HUES48 (cell line): ENCODE data around the gene ATP1A3.

Source experiments
- H3K27ac ChIP-seq: one replicate; pipeline ENCODE4 v1.7.0; 2013; ENCODE audit warnings: low read depth, low read length, inconsistent platforms
- H3K27me3 ChIP-seq: 2 replicates; pipeline ENCODE4 v1.6.1; 2013; ENCODE audit warnings: mild to moderate bottlenecking, low read length; ENCODE audit not compliant: control insufficient read depth, insufficient read depth
- H3K36me3 ChIP-seq: 2 replicates; pipeline ENCODE4 v1.6.1; 2013; ENCODE audit warnings: low read length; ENCODE audit not compliant: control insufficient read depth, insufficient read depth
- H3K4me1 ChIP-seq: 2 replicates; pipeline ENCODE4 v1.6.1; 2013; ENCODE audit warnings: mild to moderate bottlenecking, low read length; ENCODE audit not compliant: control insufficient read depth, insufficient read depth
- H3K4me3 ChIP-seq: 2 replicates; pipeline ENCODE4 v1.5.1; 2013; ENCODE audit warnings: mild to moderate bottlenecking, low read depth, low read length
- H3K9ac ChIP-seq: 2 replicates; pipeline ENCODE4 v1.6.1; 2013; ENCODE audit warnings: mild to moderate bottlenecking, low read depth, low read length, moderate library complexity
- H3K9me3 ChIP-seq: 2 replicates; pipeline ENCODE4 v1.6.1; 2013; ENCODE audit warnings: low read length; ENCODE audit not compliant: control insufficient read depth, insufficient read depth

The ATP1A3 gene

GRCh38 chr19:42006569-42006968 lies 12.5 kb upstream of the ATP1A3 start:
- no peak overlapping the region for H3K9ac ChIP-seq
- no peaks in the 10 kb centered on the region for H3K27me3 ChIP-seq
- no peaks in the 10 kb centered on the region for H3K9me3 ChIP-seq
- no peak overlapping the region for H3K4me3 ChIP-seq
- 0 out of 2 replicates have a peak, but pooled peaks cover 14% of the 10 kb centered on the region for H3K36me3 ChIP-seq
- no peaks in the 10 kb centered on the region for H3K4me1 ChIP-seq
- H3K27ac ChIP-seq = no peak overlapping the region

GRCh38 chr19:42005504-42005903 lies 11.5 kb upstream of the ATP1A3 start:
- Histone ChIP-seq H3K9me3 (no peaks in the 10 kb centered on the region), H3K27ac (no peak overlapping the region), H3K9ac (no peak overlapping the region), H3K4me1 (no peaks in the 10 kb centered on the region), H3K36me3 (0 out of 2 replicates have a peak, but pooled peaks cover 14% of the 10 kb centered on the region), H3K27me3 (peaks cover 6% of the 10 kb centered on the region), H3K4me3 (no peak overlapping the region)

GRCh38 chr19:42003506-42004294 lies 9.7 kb upstream of the ATP1A3 start:
- 0 out of 2 replicates have a peak, but pooled peaks cover 14% of the 10 kb centered on the region for H3K36me3 ChIP-seq
- no peak overlapping the region for H3K27ac ChIP-seq
- H3K4me1 ChIP-seq = 0 out of 2 replicates have a peak, but pooled peaks cover 3% of the 10 kb centered on the region
- no peaks in the 10 kb centered on the region for H3K9me3 ChIP-seq
- no peak overlapping the region for H3K4me3 ChIP-seq
- H3K9ac ChIP-seq = no peak overlapping the region
- peaks cover 22% of the 10 kb centered on the region for H3K27me3 ChIP-seq

- Histone ChIP-seq H3K27me3 (peaks cover 56% of the 10 kb centered on the region), H3K4me1 (peaks cover 8% of the 10 kb centered on the region; the same call in 1 of the 2 replicates), H3K4me3 (no peak overlapping the region), H3K36me3 (no peaks in the 10 kb centered on the region), H3K27ac (no peak overlapping the region), H3K9ac (no peak overlapping the region), H3K9me3 (no peaks in the 10 kb centered on the region)
Measured at GRCh38 chr19:41999878-42000208, 5.8 kb upstream of the ATP1A3 start.

- H3K27ac ChIP-seq = no peak overlapping the region
- peak overlapping the region; percentile 34; the same call in 1 of the 2 replicates for H3K4me3 ChIP-seq
- no peaks in the 10 kb centered on the region for H3K36me3 ChIP-seq
- no peak overlapping the region for H3K9ac ChIP-seq
- peaks cover 62% of the 10 kb centered on the region for H3K27me3 ChIP-seq
- H3K4me1 ChIP-seq = peaks cover 8% of the 10 kb centered on the region; the same call in 1 of the 2 replicates
- H3K9me3 ChIP-seq = no peaks in the 10 kb centered on the region
Measured at GRCh38 chr19:41999071-41999877, 5.2 kb upstream of the ATP1A3 start.

GRCh38 chr19:41998246-41999020 lies 4.4 kb upstream of the ATP1A3 start:
- no peak overlapping the region for H3K9ac ChIP-seq
- H3K9me3 ChIP-seq = no peaks in the 10 kb centered on the region
- no peaks in the 10 kb centered on the region for H3K36me3 ChIP-seq
- H3K27ac ChIP-seq = no peak overlapping the region
- H3K4me3 ChIP-seq = peak overlapping the region; percentile 46
- H3K27me3 ChIP-seq = peaks cover 67% of the 10 kb centered on the region
- peaks cover 8% of the 10 kb centered on the region; the same call in 1 of the 2 replicates for H3K4me1 ChIP-seq

- Histone ChIP-seq H3K4me3 (peak overlapping the region; percentile 46), H3K9ac (no peak overlapping the region), H3K9me3 (no peaks in the 10 kb centered on the region), H3K27ac (no peak overlapping the region), H3K4me1 (peaks cover 12% of the 10 kb centered on the region), H3K36me3 (no peaks in the 10 kb centered on the region), H3K27me3 (peaks cover 71% of the 10 kb centered on the region)
Measured at GRCh38 chr19:41997851-41998229, 3.8 kb upstream of the ATP1A3 start.

GRCh38 chr19:41997121-41997850 lies 3.3 kb upstream of the ATP1A3 start:
- H3K9ac ChIP-seq = no peak overlapping the region
- H3K27me3 ChIP-seq = peaks cover 71% of the 10 kb centered on the region
- no peaks in the 10 kb centered on the region for H3K36me3 ChIP-seq
- peak overlapping the region; percentile 51 for H3K4me3 ChIP-seq
- no peaks in the 10 kb centered on the region for H3K9me3 ChIP-seq
- H3K4me1 ChIP-seq = peaks cover 12% of the 10 kb centered on the region
- no peak overlapping the region for H3K27ac ChIP-seq

- peaks cover 71% of the 10 kb centered on the region for H3K27me3 ChIP-seq
- H3K4me3 ChIP-seq = no peak overlapping the region
- H3K27ac ChIP-seq = no peak overlapping the region
- H3K36me3 ChIP-seq = no peaks in the 10 kb centered on the region
- H3K9me3 ChIP-seq = no peaks in the 10 kb centered on the region
- peaks cover 12% of the 10 kb centered on the region for H3K4me1 ChIP-seq
- H3K9ac ChIP-seq = no peak overlapping the region
Measured at GRCh38 chr19:41995959-41996797, 2.1 kb upstream of the ATP1A3 start.
